K562 (cell line): ENCODE data around the gene SETDB1. TPM values are rescaled to one million over a fixed set of nuclear protein-coding genes. Genes with fewer than 3 reads are reported as not detected.

Source experiments
- ATAC-seq: fragments of 200-7000 bp; cut with Tn5 transposase; 3 replicates; pipeline ENCODE4 v1.9.1; 2020; ENCODE audit warnings: moderate library complexity
- BruUV-seq: library from RNA; stranded (reverse); fragments of 400-500 nt; replicated peaks from 2 replicates; lab custom pipeline; 2021; lab: Mats Ljungman, UMichigan
- CTCF ChIA-PET: fragments of 300-600 bp; formaldehyde crosslinking; extraction: SDS; loops from one replicate; lab custom pipeline; 2021; ENCODE audit warnings: low intra/inter-chr PET ratio; lab: Yijun Ruan, JAX
- POLR2A ChIA-PET: fragments of 300-600, 350-650 bp; sonication (Branson Sonifier 250); formaldehyde crosslinking; extraction: SDS; loops from one replicate; lab custom pipeline; 2021; ENCODE audit warnings: antibody characterized with exemption, inconsistent platforms; lab: Yijun Ruan, JAX
- DNase-seq, 4 experiments: peaks; one replicate each; pipeline versions ENCODE4 v3.0.0 to v3.0.0-alpha.2; 2011 to 2018; ENCODE audit warnings: low spot score in 3 of 4, mixed read lengths in 3 of 4; ENCODE audit errors: extremely low read depth in 1 of 4
- FAIRE-seq: peaks from 2 replicates; lab custom pipeline; 2011; peaks lifted over from hg19 to GRCh38; lab: Jason Lieb, UNC
- H2AFZ ChIP-seq: 2 replicates; pipeline ENCODE4 v1.6.0; 2011; ENCODE audit warnings: low read depth, low read length, control low read depth, inconsistent platforms
- H3K27ac ChIP-seq: fragments of 200-600 bp; 3 replicates; pipeline ENCODE4 v1.8.0; 2011; ENCODE audit warnings: low read depth, mild to moderate bottlenecking, control low read depth, inconsistent platforms, low read length, moderate library complexity, mixed read lengths; ENCODE audit errors: extremely low read depth
- H3K27me3 ChIP-seq, 2 experiments: fragments of 300-600 bp in 1 of 2; 2 replicates in 1 of 2; 3 replicates in 1 of 2; pipeline versions ENCODE4 v1.6.0 to v1.8.0; 2011; ENCODE audit warnings: inconsistent platforms in 2 of 2, low read length in 2 of 2, mild to moderate bottlenecking in 1 of 2, mixed read lengths in 1 of 2, moderate library complexity in 1 of 2; ENCODE audit not compliant: control insufficient read depth in 2 of 2, insufficient read depth in 2 of 2
- H3K36me3 ChIP-seq: fragments of 300-600 bp; 3 replicates; pipeline ENCODE4 v1.8.0; 2011; ENCODE audit warnings: mild to moderate bottlenecking, low read length, inconsistent platforms; ENCODE audit not compliant: control insufficient read depth, insufficient read depth
- H3K4me1 ChIP-seq, 2 experiments: fragments of 200-600 bp in 1 of 2; replicated peaks in 1 of 2; 2 replicates in 1 of 2; 3 replicates in 1 of 2; pipeline versions ENCODE4 v1.5.1 to v1.8.0; 2011; ENCODE audit warnings: inconsistent platforms in 2 of 2, low read length in 2 of 2, mild to moderate bottlenecking in 1 of 2, mixed read lengths in 1 of 2, moderate library complexity in 1 of 2; ENCODE audit not compliant: control insufficient read depth in 2 of 2, insufficient read depth in 2 of 2
- H3K4me2 ChIP-seq: 2 replicates; pipeline ENCODE4 v1.6.1; 2011; ENCODE audit warnings: low read length, control low read depth, inconsistent platforms, mixed read lengths; ENCODE audit not compliant: insufficient read depth
- H3K4me3 ChIP-seq: fragments of 200-600 bp; sonication (generic), shearing (Covaris generic); 2 replicates; pipeline ENCODE4 v1.5.1; 2016; ENCODE audit warnings: control low read depth, inconsistent platforms
- H3K79me2 ChIP-seq: fragments of 200-600 bp; 3 replicates; pipeline ENCODE4 v1.8.0; 2011; ENCODE audit warnings: low read length, inconsistent platforms; ENCODE audit not compliant: control insufficient read depth, insufficient read depth
- H3K9ac ChIP-seq, 2 experiments: 2 replicates each; pipeline versions ENCODE4 v1.6.0 to v1.6.1; 2011; ENCODE audit warnings: low read depth in 2 of 2, low read length in 2 of 2, control low read depth in 1 of 2, inconsistent platforms in 1 of 2, mild to moderate bottlenecking in 1 of 2, mixed read lengths in 1 of 2; ENCODE audit not compliant: insufficient read depth in 1 of 2
- H3K9me1 ChIP-seq: one replicate; pipeline ENCODE4 v1.6.0; 2011; ENCODE audit warnings: inconsistent platforms, mild to moderate bottlenecking, low read length, moderate library complexity; ENCODE audit not compliant: control insufficient read depth, insufficient read depth
- H3K9me3 ChIP-seq: replicated peaks from 2 replicates; pipeline ENCODE4 v1.5.1; 2011; ENCODE audit warnings: low read depth, low read length, inconsistent platforms; ENCODE audit not compliant: control insufficient read depth, insufficient read depth
- H4K20me1 ChIP-seq: replicated peaks from 2 replicates; pipeline ENCODE4 v1.6.1; 2011; ENCODE audit warnings: low read length, inconsistent platforms, mixed read lengths; ENCODE audit not compliant: control insufficient read depth, insufficient read depth
- AFF4 ChIP-seq: sonication (generic); formaldehyde crosslinking; IDR thresholded peaks from 2 replicates; pipeline ENCODE4 v1.8.0; 2023; ENCODE audit warnings: mild to moderate bottlenecking, missing genetic modification reagents
- FOXJ2 ChIP-seq: fragments of 200-800 bp; sonication (Bioruptor generic); IDR thresholded peaks from 2 replicates; pipeline ENCODE4 v1.6.1; 2016; ENCODE audit warnings: missing genetic modification characterization, missing compliant biosample characterization
- HMBOX1 ChIP-seq: sonication (generic); IDR thresholded peaks from 2 replicates; pipeline ENCODE4 v1.6.1; 2016
- IRF2 ChIP-seq: sonication (generic); formaldehyde crosslinking; IDR thresholded peaks from 2 replicates; pipeline ENCODE4 v1.8.1; 2022; ENCODE audit warnings: mild to moderate bottlenecking, missing genetic modification reagents
- PRDM10 ChIP-seq: fragments of 450-650 bp; IDR thresholded peaks from 2 replicates; pipeline ENCODE4 v1.6.1; 2018; ENCODE audit not compliant: partially characterized antibody
- UBTF ChIP-seq, 2 experiments: IDR thresholded peaks; 2 replicates each; pipeline ENCODE4 v1.6.1; 2012; ENCODE audit warnings: improper control_type of control experiment in 2 of 2, low read depth in 2 of 2, low read length in 2 of 2, borderline replicate concordance in 1 of 2
- ZNF121 ChIP-seq: sonication (generic); formaldehyde crosslinking; conservative IDR thresholded peaks from 2 replicates; pipeline ENCODE4 v1.8.0; 2022; ENCODE audit warnings: missing genetic modification reagents
- WGBS: fragments of 100-300 bp; shearing (Covaris generic); methylation state at CpG from one replicate; pipeline ENCODE4 v1.1.6; 2016; ENCODE audit warnings: low coverage, mixed read lengths; ENCODE audit not compliant: insufficient coverage; ENCODE audit errors: missing lambda C conversion rate; 5-methylcytosine and 5-hydroxymethylcytosine counted together
- in situ Hi-C: fragments of 300-500 bp; cut with MboI; formaldehyde crosslinking; loops from 4 replicates; pipeline ENCODE4 v1.15.0; 2018; ENCODE audit warnings: inconsistent platforms, mixed read lengths
- intact Hi-C: fragments of 100-400 bp; cut with micrococcal nuclease; formaldehyde crosslinking; loops from 2 replicates; pipeline ENCODE4 v1.14.2; 2022
- polyA plus RNA-seq, 8 experiments: library from polyadenylated mRNA; depleted of rRNA in 4 of 8; stranded (reverse) in 5 of 8; unstranded in 3 of 8; fragments of >200 nt; fragmentation: Nextera tagmentation in 2 of 8; fragmentation: Illumina TruSeq in 1 of 8; extraction: Ambion mirVana in 2 of 8; extraction: Trizol in 1 of 8; gene quantifications; 2 replicates each; pipeline versions ENCODE4 v1.2.1 to v1.2.3, GENCODE V29; 2011 to 2014; ENCODE audit warnings: inconsistent platforms in 1 of 8, missing spikeins in 1 of 8
- total RNA-seq, 7 experiments: library from RNA; depleted of rRNA in 6 of 7; stranded (reverse); fragments of >200 nt in 6 of 7; fragmentation: Illumina TruSeq in 2 of 7; extraction: Trizol in 2 of 7; gene quantifications; 2 replicates each; pipeline versions ENCODE4 v1.2.1 to v1.2.3, GENCODE V29; 2011 to 2021; ENCODE audit warnings: low replicate concordance in 1 of 7

SETDB1 gene
- total and polyA plus RNA-seq, 9 of the 15 experiments (the other 6 are each of a cell fraction or from before 2014, with no cell fraction given), result 21.5 to 64.4 (median 42.0) TPM

- peak overlapping the region; percentile 100 for H3K4me2 ChIP-seq
- peak overlapping the region; percentile 96; the same call in 1 of the 2 replicates for H2AFZ ChIP-seq
- H3K27me3 ChIP-seq, result no peaks in the 10 kb centered on the region
- no peaks in the 10 kb centered on the region for H4K20me1 ChIP-seq
- intact Hi-C loops (loop anchor here (5.0 kb wide), 2 partner anchors 47 to 62 kb away; partner anchors contain the start of genes CDC42SE1 and GABPB2), in situ Hi-C loops (no loop called here)
- ATAC-seq, result no peak
- FAIRE-seq, result no peak
- DNase-seq, result no peak
- ChIA-PET CTCF (no interaction called here), POLR2A (interaction anchor here (0.6 to 2.8 kb wide), 6 partner anchors 12 to 382 kb away, joined by 3 to 8 read pairs (median 3); partner anchors contain the start of gene GABPB2)
- peak overlapping the region; percentile 88 to 95; a peak in 3 of 4 replicates for H3K9ac ChIP-seq
- no peaks in the 10 kb centered on the region for H3K9me1 ChIP-seq
- 43% methylated on average over 8 of the region's 8 CpGs for WGBS
- H3K27ac ChIP-seq, result peak overlapping the region; percentile 92
- H3K79me2 ChIP-seq, result peaks cover 56% of the 10 kb centered on the region
- peak overlapping the region; percentile 87 for H3K4me3 ChIP-seq
- no TSS peak for BruUV-seq
- H3K9me3 ChIP-seq, result no peaks in the 10 kb centered on the region
- peaks cover 17% of the 10 kb centered on the region; the same call in 2 of the 3 replicates for H3K36me3 ChIP-seq
- peaks cover 41 to 53% of the 10 kb centered on the region in 2 experiments for H3K4me1 ChIP-seq
- TF ChIP-seq UBTF (IDR thresholded peaks at IDR 0.05; ENCODE audit: borderline replicate concordance in 1 of 2, low read depth in 2 of 2, low read length in 2 of 2) (peak in 1 of 2 experiments; percentile 59; a peak in 1 of 4 replicates), AFF4 (CRISPR knock-in tag) (no peak), ZNF121 (CRISPR knock-in tag) (peak; percentile 78), HMBOX1 (0 out of 2 replicates have a peak, but pooled peaks have one; percentile 12), FOXJ2 (tag) (no peak), PRDM10 (peak; percentile 71), IRF2 (CRISPR knock-in tag) (no peak)
Observed at GRCh38 chr1:151009674-151010345, 83.6 kb downstream of the SETDB1 start.
